ENCODE measurements around the gene YIF1B.

DNA sequence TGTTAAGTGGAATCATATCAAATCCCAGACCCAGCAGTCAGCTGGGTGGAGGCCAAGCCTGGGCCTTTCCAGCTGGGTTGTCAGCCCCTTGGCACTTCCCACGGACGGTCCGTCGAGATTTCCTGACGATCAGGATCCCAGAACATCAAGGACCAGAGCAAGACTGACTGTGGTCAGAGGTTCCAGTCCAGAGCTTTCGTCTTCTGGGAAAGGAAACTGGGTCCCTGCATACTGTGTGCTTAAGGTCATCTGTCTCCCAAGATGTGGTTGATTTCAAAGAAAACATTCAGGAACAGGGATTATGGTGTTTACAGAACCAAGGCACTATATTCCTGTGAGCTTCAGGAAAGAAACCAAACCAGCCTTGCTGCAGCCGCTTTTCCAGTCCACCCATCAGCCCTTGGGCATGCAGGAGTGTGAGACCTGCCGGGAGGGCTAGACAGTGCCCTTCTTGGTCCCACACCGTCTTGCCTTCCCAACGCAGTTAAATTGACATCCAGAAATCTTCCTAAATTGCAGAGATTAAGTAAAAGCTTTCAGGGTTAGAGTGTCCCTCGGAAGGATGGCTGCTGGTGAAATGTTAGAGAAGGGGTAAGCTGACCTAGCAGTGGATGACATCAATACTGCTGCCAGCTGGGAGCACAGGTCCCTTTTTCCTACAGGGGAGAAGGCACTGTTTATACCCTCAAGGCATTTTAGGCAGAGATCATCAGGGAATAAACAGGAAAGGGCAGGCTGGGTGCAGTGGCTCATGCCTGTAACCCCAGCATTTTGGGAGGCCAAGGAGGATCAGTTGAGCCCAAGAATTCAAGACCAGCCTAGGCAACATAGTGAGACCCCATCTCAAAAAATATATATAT, 16.7 kb downstream of the YIF1B start:
- TF ChIP-seq POLR2A (IDR thresholded peaks at IDR 0.05) (no peak), EP300 (IDR thresholded peaks at IDR 0.05) (no peak)
- TF ChIP-seq, protein P1, sequence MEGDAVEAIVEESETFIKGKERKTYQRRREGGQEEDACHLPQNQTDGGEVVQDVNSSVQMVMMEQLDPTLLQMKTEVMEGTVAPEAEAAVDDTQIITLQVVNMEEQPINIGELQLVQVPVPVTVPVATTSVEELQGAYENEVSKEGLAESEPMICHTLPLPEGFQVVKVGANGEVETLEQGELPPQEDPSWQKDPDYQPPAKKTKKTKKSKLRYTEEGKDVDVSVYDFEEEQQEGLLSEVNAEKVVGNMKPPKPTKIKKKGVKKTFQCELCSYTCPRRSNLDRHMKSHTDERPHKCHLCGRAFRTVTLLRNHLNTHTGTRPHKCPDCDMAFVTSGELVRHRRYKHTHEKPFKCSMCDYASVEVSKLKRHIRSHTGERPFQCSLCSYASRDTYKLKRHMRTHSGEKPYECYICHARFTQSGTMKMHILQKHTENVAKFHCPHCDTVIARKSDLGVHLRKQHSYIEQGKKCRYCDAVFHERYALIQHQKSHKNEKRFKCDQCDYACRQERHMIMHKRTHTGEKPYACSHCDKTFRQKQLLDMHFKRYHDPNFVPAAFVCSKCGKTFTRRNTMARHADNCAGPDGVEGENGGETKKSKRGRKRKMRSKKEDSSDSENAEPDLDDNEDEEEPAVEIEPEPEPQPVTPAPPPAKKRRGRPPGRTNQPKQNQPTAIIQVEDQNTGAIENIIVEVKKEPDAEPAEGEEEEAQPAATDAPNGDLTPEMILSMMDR (IDR thresholded peaks at IDR 0.05) = no peak
